ENCODE measurements around the gene PIK3C3.

- TF ChIP-seq CTCF (IDR thresholded peaks at IDR 0.05) (no peak), POLR2A (IDR thresholded peaks at IDR 0.05) (no peak)
Observed at GRCh38 chr18:41928581-41928980, 26.5 kb upstream of the PIK3C3 start.
